ENCODE data around the gene INPP4B.

The INPP4B gene

GRCh38 chr4:142367418-142368180 lies 478.5 kb downstream of the INPP4B start:
- Histone ChIP-seq H3K23ac (ENCODE audit: low read length) (no peak overlapping the region), H3K4me3 (ENCODE audit: low read length) (no peak overlapping the region), H3K9ac (ENCODE audit: low read length) (no peak overlapping the region), H3K79me2 (ENCODE audit: control insufficient read depth, insufficient read depth, low read length) (no peaks in the 10 kb centered on the region), H3K36me3 (ENCODE audit: control insufficient read depth, insufficient read depth, low read length) (no peaks in the 10 kb centered on the region), H2BK15ac (replicated peaks; ENCODE audit: low read depth) (no peak overlapping the region), H3K27me3 (ENCODE audit: insufficient read depth, low read length, poor library complexity) (no peaks in the 10 kb centered on the region), H2BK120ac (ENCODE audit: low read depth, low read length) (no peak overlapping the region), H2BK5ac (ENCODE audit: low read length) (no peak overlapping the region), H4K8ac (ENCODE audit: low read depth, low read length) (no peak overlapping the region), H3K4me1 (ENCODE audit: control insufficient read depth, low read depth, low read length) (no peaks in the 10 kb centered on the region), H3K4ac (ENCODE audit: low read depth, low read length) (no peak overlapping the region), H3K18ac (ENCODE audit: low read length) (no peak overlapping the region), H2AK5ac (ENCODE audit: low read length) (no peak overlapping the region), H3K79me1 (ENCODE audit: low read length) (no peaks in the 10 kb centered on the region), H3K27ac (ENCODE audit: low read depth, low read length) (no peak overlapping the region), H3K56ac (ENCODE audit: low read length) (no peak overlapping the region), H3K4me2 (ENCODE audit: low read length) (no peak overlapping the region), H4K5ac (ENCODE audit: low read length) (no peak overlapping the region)
- no CpG with 5 or more reads among the region's 6 CpGs for WGBS (ENCODE audit: extremely low coverage, insufficient coverage, low lambda C conversion rate)
- DNase-seq = no peak

GRCh38 chr4:142366769-142367181 lies 479.3 kb downstream of the INPP4B start:
- Histone ChIP-seq H3K18ac (ENCODE audit: low read length) (no peak overlapping the region), H3K4me2 (ENCODE audit: low read length) (no peak overlapping the region), H3K79me1 (ENCODE audit: low read length) (no peaks in the 10 kb centered on the region), H2BK5ac (ENCODE audit: low read length) (no peak overlapping the region), H3K27me3 (ENCODE audit: insufficient read depth, low read length, poor library complexity) (no peaks in the 10 kb centered on the region), H4K5ac (ENCODE audit: low read length) (no peak overlapping the region), H4K8ac (ENCODE audit: low read depth, low read length) (no peak overlapping the region), H3K4me3 (ENCODE audit: low read length) (no peak overlapping the region), H3K79me2 (ENCODE audit: control insufficient read depth, insufficient read depth, low read length) (no peaks in the 10 kb centered on the region), H3K23ac (ENCODE audit: low read length) (no peak overlapping the region), H3K36me3 (ENCODE audit: control insufficient read depth, insufficient read depth, low read length) (no peaks in the 10 kb centered on the region), H2BK15ac (replicated peaks; ENCODE audit: low read depth) (no peak overlapping the region), H3K4me1 (ENCODE audit: control insufficient read depth, low read depth, low read length) (no peaks in the 10 kb centered on the region), H2AK5ac (ENCODE audit: low read length) (no peak overlapping the region), H3K4ac (ENCODE audit: low read depth, low read length) (no peak overlapping the region), H3K27ac (ENCODE audit: low read depth, low read length) (no peak overlapping the region), H3K56ac (ENCODE audit: low read length) (no peak overlapping the region), H2BK120ac (ENCODE audit: low read depth, low read length) (no peak overlapping the region), H3K9ac (ENCODE audit: low read length) (no peak overlapping the region)
- DNase-seq = peak; percentile 13

- Histone ChIP-seq H3K36me3 (ENCODE audit: control insufficient read depth, insufficient read depth, low read length) (no peaks in the 10 kb centered on the region), H3K4me1 (ENCODE audit: control insufficient read depth, low read depth, low read length) (no peaks in the 10 kb centered on the region), H3K79me1 (ENCODE audit: low read length) (no peaks in the 10 kb centered on the region), H2AK5ac (ENCODE audit: low read length) (no peak overlapping the region), H3K4me3 (ENCODE audit: low read length) (no peak overlapping the region), H4K5ac (ENCODE audit: low read length) (no peak overlapping the region), H3K27me3 (ENCODE audit: insufficient read depth, low read length, poor library complexity) (no peaks in the 10 kb centered on the region), H3K27ac (ENCODE audit: low read depth, low read length) (no peak overlapping the region), H3K79me2 (ENCODE audit: control insufficient read depth, insufficient read depth, low read length) (no peaks in the 10 kb centered on the region), H2BK120ac (ENCODE audit: low read depth, low read length) (no peak overlapping the region), H2BK5ac (ENCODE audit: low read length) (no peak overlapping the region), H3K4ac (ENCODE audit: low read depth, low read length) (no peak overlapping the region), H3K9ac (ENCODE audit: low read length) (no peak overlapping the region), H2BK15ac (replicated peaks; ENCODE audit: low read depth) (no peak overlapping the region), H3K23ac (ENCODE audit: low read length) (no peak overlapping the region), H3K18ac (ENCODE audit: low read length) (no peak overlapping the region), H3K56ac (ENCODE audit: low read length) (no peak overlapping the region), H4K8ac (ENCODE audit: low read depth, low read length) (no peak overlapping the region), H3K4me2 (ENCODE audit: low read length) (no peak overlapping the region)
- WGBS (ENCODE audit: extremely low coverage, insufficient coverage, low lambda C conversion rate) = no CpG with 5 or more reads among the region's 1 CpG
- peak; percentile 10 for DNase-seq
Observed at GRCh38 chr4:142365391-142365790, 480.7 kb downstream of the INPP4B start.

GRCh38 chr4:142363686-142364085 lies 482.4 kb downstream of the INPP4B start:
- Histone ChIP-seq H2BK120ac (ENCODE audit: low read depth, low read length) (no peak overlapping the region), H3K79me1 (ENCODE audit: low read length) (no peaks in the 10 kb centered on the region), H3K27me3 (ENCODE audit: insufficient read depth, low read length, poor library complexity) (no peaks in the 10 kb centered on the region), H3K36me3 (ENCODE audit: control insufficient read depth, insufficient read depth, low read length) (no peaks in the 10 kb centered on the region), H4K8ac (ENCODE audit: low read depth, low read length) (no peak overlapping the region), H3K9ac (ENCODE audit: low read length) (no peak overlapping the region), H3K79me2 (ENCODE audit: control insufficient read depth, insufficient read depth, low read length) (no peaks in the 10 kb centered on the region), H2BK5ac (ENCODE audit: low read length) (no peak overlapping the region), H3K56ac (ENCODE audit: low read length) (no peak overlapping the region), H2AK5ac (ENCODE audit: low read length) (no peak overlapping the region), H3K4me3 (ENCODE audit: low read length) (no peak overlapping the region), H4K5ac (ENCODE audit: low read length) (no peak overlapping the region), H3K4me1 (ENCODE audit: control insufficient read depth, low read depth, low read length) (no peaks in the 10 kb centered on the region), H3K4me2 (ENCODE audit: low read length) (no peak overlapping the region), H3K23ac (ENCODE audit: low read length) (no peak overlapping the region), H2BK15ac (replicated peaks; ENCODE audit: low read depth) (no peak overlapping the region), H3K18ac (ENCODE audit: low read length) (no peak overlapping the region), H3K27ac (ENCODE audit: low read depth, low read length) (no peak overlapping the region), H3K4ac (ENCODE audit: low read depth, low read length) (no peak overlapping the region)
- DNase-seq = no peak
- WGBS (ENCODE audit: extremely low coverage, insufficient coverage, low lambda C conversion rate) = no CpG with 5 or more reads among the region's 1 CpG

GRCh38 chr4:142361981-142362380 lies 484.1 kb downstream of the INPP4B start:
- H3K4me2 ChIP-seq (ENCODE audit: low read length) = no peak overlapping the region
- no peak overlapping the region for H2BK120ac ChIP-seq (ENCODE audit: low read depth, low read length)
- H3K27ac ChIP-seq (ENCODE audit: low read depth, low read length) = no peak overlapping the region
- no peak overlapping the region for H3K4me3 ChIP-seq (ENCODE audit: low read length)
- no peaks in the 10 kb centered on the region for H3K4me1 ChIP-seq (ENCODE audit: control insufficient read depth, low read depth, low read length)
- H2AK5ac ChIP-seq (ENCODE audit: low read length) = no peak overlapping the region
- no peaks in the 10 kb centered on the region for H3K79me2 ChIP-seq (ENCODE audit: control insufficient read depth, insufficient read depth, low read length)
- no CpG with 5 or more reads among the region's 2 CpGs for WGBS (ENCODE audit: extremely low coverage, insufficient coverage, low lambda C conversion rate)
- no peak overlapping the region for H4K8ac ChIP-seq (ENCODE audit: low read depth, low read length)
- H3K18ac ChIP-seq (ENCODE audit: low read length) = no peak overlapping the region
- H3K56ac ChIP-seq (ENCODE audit: low read length) = no peak overlapping the region
- H3K23ac ChIP-seq (ENCODE audit: low read length) = no peak overlapping the region
- H3K9ac ChIP-seq (ENCODE audit: low read length) = no peak overlapping the region
- H3K4ac ChIP-seq (ENCODE audit: low read depth, low read length) = no peak overlapping the region
- no peak overlapping the region for H2BK5ac ChIP-seq (ENCODE audit: low read length)
- no peak for DNase-seq
- no peaks in the 10 kb centered on the region for H3K27me3 ChIP-seq (ENCODE audit: insufficient read depth, low read length, poor library complexity)
- H3K36me3 ChIP-seq (ENCODE audit: control insufficient read depth, insufficient read depth, low read length) = no peaks in the 10 kb centered on the region
- H2BK15ac ChIP-seq (replicated peaks; ENCODE audit: low read depth) = no peak overlapping the region
- H3K79me1 ChIP-seq (ENCODE audit: low read length) = no peaks in the 10 kb centered on the region
- H4K5ac ChIP-seq (ENCODE audit: low read length) = no peak overlapping the region

- H3K27me3 ChIP-seq (ENCODE audit: insufficient read depth, low read length, poor library complexity) = no peaks in the 10 kb centered on the region
- no peak overlapping the region for H3K23ac ChIP-seq (ENCODE audit: low read length)
- no peak overlapping the region for H4K8ac ChIP-seq (ENCODE audit: low read depth, low read length)
- no peak overlapping the region for H2BK120ac ChIP-seq (ENCODE audit: low read depth, low read length)
- no peaks in the 10 kb centered on the region for H3K4me1 ChIP-seq (ENCODE audit: control insufficient read depth, low read depth, low read length)
- H2BK15ac ChIP-seq (replicated peaks; ENCODE audit: low read depth) = no peak overlapping the region
- H2BK5ac ChIP-seq (ENCODE audit: low read length) = no peak overlapping the region
- no peak overlapping the region for H3K9ac ChIP-seq (ENCODE audit: low read length)
- H3K79me2 ChIP-seq (ENCODE audit: control insufficient read depth, insufficient read depth, low read length) = no peaks in the 10 kb centered on the region
- H3K36me3 ChIP-seq (ENCODE audit: control insufficient read depth, insufficient read depth, low read length) = no peaks in the 10 kb centered on the region
- no peak for DNase-seq
- H3K79me1 ChIP-seq (ENCODE audit: low read length) = no peaks in the 10 kb centered on the region
- WGBS (ENCODE audit: extremely low coverage, insufficient coverage, low lambda C conversion rate) = no CpG with 5 or more reads among the region's 1 CpG
- no peak overlapping the region for H3K18ac ChIP-seq (ENCODE audit: low read length)
- no peak overlapping the region for H3K4me2 ChIP-seq (ENCODE audit: low read length)
- H3K27ac ChIP-seq (ENCODE audit: low read depth, low read length) = no peak overlapping the region
- no peak overlapping the region for H3K4me3 ChIP-seq (ENCODE audit: low read length)
- H3K4ac ChIP-seq (ENCODE audit: low read depth, low read length) = no peak overlapping the region
- H4K5ac ChIP-seq (ENCODE audit: low read length) = no peak overlapping the region
- H2AK5ac ChIP-seq (ENCODE audit: low read length) = no peak overlapping the region
- no peak overlapping the region for H3K56ac ChIP-seq (ENCODE audit: low read length)
Observed at GRCh38 chr4:142360657-142361056, 485.4 kb downstream of the INPP4B start.
